ENCODE data around the gene VCAM1.

DNA sequence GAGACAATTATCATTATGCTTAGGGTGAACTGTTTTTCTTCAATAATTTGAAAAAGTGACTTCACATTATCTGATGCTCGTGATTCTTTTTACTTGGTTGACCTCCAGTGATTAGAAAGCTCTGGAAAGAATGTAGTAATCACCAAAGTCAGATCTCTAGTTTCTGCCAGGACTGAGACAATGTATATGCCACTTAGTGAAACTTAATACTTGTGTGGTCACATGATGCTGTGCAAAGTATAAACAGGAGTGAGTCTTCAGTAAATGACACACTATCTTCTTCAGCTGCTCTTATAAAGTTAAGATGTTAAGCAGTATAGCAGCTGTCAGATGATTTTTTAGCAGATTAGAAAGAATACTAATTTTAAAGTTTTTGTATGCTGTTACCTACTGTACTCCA lies 17.2 kb downstream of the VCAM1 start:
- no peak for TF ChIP-seq ZNF274 (IDR thresholded peaks at IDR 0.05; ENCODE audit: low read depth, low read length)
- TF ChIP-seq YY1 (IDR thresholded peaks at IDR 0.05; ENCODE audit: insufficient read depth, insufficient read length): no peak
- no peak for TF ChIP-seq SUZ12 (IDR thresholded peaks at IDR 0.05; ENCODE audit: extremely low read depth, insufficient read depth, insufficient read length)
